ENCODE results near the gene JTB.

The JTB gene

DNA sequence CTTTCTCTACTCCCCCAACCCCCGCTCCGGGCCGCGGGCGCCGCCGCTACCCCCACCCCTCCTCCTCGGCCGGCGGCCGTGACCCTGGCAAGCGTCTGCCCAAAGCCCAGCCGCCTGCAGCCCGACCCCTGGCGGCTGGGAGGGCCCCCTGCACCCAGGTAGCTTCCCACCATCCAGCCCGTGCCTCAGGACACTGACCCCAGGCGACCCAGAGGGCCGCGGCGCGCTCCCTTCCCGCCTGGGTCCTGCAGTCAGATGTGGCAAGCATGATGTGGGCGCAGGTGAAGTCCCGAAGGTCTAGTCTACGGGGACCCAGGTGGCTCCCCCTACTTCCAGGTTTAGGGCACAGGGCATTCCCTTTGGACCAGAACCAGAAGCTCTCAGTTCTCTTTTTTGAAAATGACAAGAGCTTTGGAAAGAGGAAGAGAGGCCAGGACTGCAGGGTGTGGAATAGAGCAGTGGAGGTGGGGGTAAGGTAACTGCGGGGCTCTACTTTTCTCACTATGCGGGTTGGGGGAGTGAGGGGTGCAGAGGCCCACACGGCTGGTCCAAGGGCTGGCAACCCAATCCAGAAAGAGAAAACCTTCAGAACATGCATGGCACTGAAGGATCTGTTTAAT is 30.7 kb downstream of the JTB start, which contains the start of gene DENND4B:
Gene DENND4B, minus strand, starts transcription at position 97 of the 620 bp plus-strand sequence. CDS start 2,344 bp downstream, outside the sequence.
- Histone ChIP-seq H3K36me3 (ENCODE audit: control insufficient read depth, insufficient read depth, low read length) (no peaks in the 10 kb centered on the region), H3K27ac (peak within 1 kb of the TSS; percentile 80), H3K4me3 (ENCODE audit: low read depth, low read length) (peak within 1 kb of the TSS; percentile 78), H3K4me2 (ENCODE audit: low read length) (peak within 1 kb of the TSS; percentile 87), H3K4me1 (no peaks in the 10 kb centered on the region), H2AFZ (peak within 1 kb of the TSS; percentile 61), H3K27me3 (ENCODE audit: control insufficient read depth, insufficient read depth, low read length) (no peaks in the 10 kb centered on the region), H3K9ac (no peak within 1 kb of the TSS), H3K79me2 (no peaks in the 10 kb centered on the region), H3K9me3 (ENCODE audit: control insufficient read depth, low read length) (no peaks in the 10 kb centered on the region)
- TF ChIP-seq, protein P1, sequence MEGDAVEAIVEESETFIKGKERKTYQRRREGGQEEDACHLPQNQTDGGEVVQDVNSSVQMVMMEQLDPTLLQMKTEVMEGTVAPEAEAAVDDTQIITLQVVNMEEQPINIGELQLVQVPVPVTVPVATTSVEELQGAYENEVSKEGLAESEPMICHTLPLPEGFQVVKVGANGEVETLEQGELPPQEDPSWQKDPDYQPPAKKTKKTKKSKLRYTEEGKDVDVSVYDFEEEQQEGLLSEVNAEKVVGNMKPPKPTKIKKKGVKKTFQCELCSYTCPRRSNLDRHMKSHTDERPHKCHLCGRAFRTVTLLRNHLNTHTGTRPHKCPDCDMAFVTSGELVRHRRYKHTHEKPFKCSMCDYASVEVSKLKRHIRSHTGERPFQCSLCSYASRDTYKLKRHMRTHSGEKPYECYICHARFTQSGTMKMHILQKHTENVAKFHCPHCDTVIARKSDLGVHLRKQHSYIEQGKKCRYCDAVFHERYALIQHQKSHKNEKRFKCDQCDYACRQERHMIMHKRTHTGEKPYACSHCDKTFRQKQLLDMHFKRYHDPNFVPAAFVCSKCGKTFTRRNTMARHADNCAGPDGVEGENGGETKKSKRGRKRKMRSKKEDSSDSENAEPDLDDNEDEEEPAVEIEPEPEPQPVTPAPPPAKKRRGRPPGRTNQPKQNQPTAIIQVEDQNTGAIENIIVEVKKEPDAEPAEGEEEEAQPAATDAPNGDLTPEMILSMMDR (IDR thresholded peaks at IDR 0.05), result peak; percentile 89

- Histone ChIP-seq H3K4me3 (ENCODE audit: low read depth, low read length) (peak overlapping the region; percentile 78), H3K27ac (peak overlapping the region; percentile 80), H3K9me3 (ENCODE audit: control insufficient read depth, low read length) (no peaks in the 10 kb centered on the region), H3K27me3 (ENCODE audit: control insufficient read depth, insufficient read depth, low read length) (no peaks in the 10 kb centered on the region), H3K79me2 (no peaks in the 10 kb centered on the region), H3K4me2 (ENCODE audit: low read length) (peak overlapping the region; percentile 87), H3K9ac (no peak overlapping the region), H2AFZ (peak overlapping the region; percentile 61), H3K36me3 (ENCODE audit: control insufficient read depth, insufficient read depth, low read length) (no peaks in the 10 kb centered on the region), H3K4me1 (no peaks in the 10 kb centered on the region)
- TF ChIP-seq, protein P1 (IDR thresholded peaks at IDR 0.05), result no peak
Observed at GRCh38 chr1:153945795-153946621, 31.5 kb downstream of the JTB start.

GRCh38 chr1:153945131-153945794 is 32.2 kb downstream of the JTB start:
- peak overlapping the region; percentile 87 for H3K4me2 ChIP-seq (ENCODE audit: low read length)
- no peaks in the 10 kb centered on the region for H3K9me3 ChIP-seq (ENCODE audit: control insufficient read depth, low read length)
- no peaks in the 10 kb centered on the region for H3K79me2 ChIP-seq
- H3K4me3 ChIP-seq (ENCODE audit: low read depth, low read length), result peak overlapping the region; percentile 78
- TF ChIP-seq, protein P1 (IDR thresholded peaks at IDR 0.05), result no peak
- peak overlapping the region; percentile 80 for H3K27ac ChIP-seq
- H3K4me1 ChIP-seq, result no peaks in the 10 kb centered on the region
- no peak overlapping the region for H3K9ac ChIP-seq
- H2AFZ ChIP-seq, result peak overlapping the region; percentile 61
- H3K27me3 ChIP-seq (ENCODE audit: control insufficient read depth, insufficient read depth, low read length), result no peaks in the 10 kb centered on the region
- no peaks in the 10 kb centered on the region for H3K36me3 ChIP-seq (ENCODE audit: control insufficient read depth, insufficient read depth, low read length)

DNA sequence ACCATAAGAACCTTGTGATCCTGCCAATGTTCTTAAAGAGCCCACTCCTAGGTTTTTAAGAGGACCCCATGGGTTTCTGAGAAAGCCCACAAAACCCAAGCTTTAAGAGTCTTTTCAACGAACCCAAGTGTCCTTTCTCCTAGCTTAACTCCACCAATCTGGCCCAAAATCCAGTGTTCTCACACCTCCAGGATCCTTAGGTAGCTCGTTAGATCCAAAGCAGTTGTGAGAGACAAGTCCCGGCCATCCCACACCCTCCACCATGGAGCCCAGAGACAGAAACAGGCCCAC is 32.7 kb downstream of the JTB start:
- TF ChIP-seq, protein P1 (IDR thresholded peaks at IDR 0.05), result no peak

More for the DNA sequence above, 32.7 kb downstream of the JTB start:
- H3K27me3 ChIP-seq (ENCODE audit: control insufficient read depth, insufficient read depth, low read length), result no peaks in the 10 kb centered on the region
- peak overlapping the region; percentile 78 for H3K4me3 ChIP-seq (ENCODE audit: low read depth, low read length)
- H3K4me1 ChIP-seq, result no peaks in the 10 kb centered on the region
- no peaks in the 10 kb centered on the region for H3K9me3 ChIP-seq (ENCODE audit: control insufficient read depth, low read length)
- H3K9ac ChIP-seq, result no peak overlapping the region
- H3K79me2 ChIP-seq, result no peaks in the 10 kb centered on the region
- H3K36me3 ChIP-seq (ENCODE audit: control insufficient read depth, insufficient read depth, low read length), result no peaks in the 10 kb centered on the region
- no peak overlapping the region for H2AFZ ChIP-seq
- peak overlapping the region; percentile 14 for H3K4me2 ChIP-seq (ENCODE audit: low read length)
- H3K27ac ChIP-seq, result peak overlapping the region; percentile 80
